ENCODE data around the gene FGD5.

Gene FGD5

DNA sequence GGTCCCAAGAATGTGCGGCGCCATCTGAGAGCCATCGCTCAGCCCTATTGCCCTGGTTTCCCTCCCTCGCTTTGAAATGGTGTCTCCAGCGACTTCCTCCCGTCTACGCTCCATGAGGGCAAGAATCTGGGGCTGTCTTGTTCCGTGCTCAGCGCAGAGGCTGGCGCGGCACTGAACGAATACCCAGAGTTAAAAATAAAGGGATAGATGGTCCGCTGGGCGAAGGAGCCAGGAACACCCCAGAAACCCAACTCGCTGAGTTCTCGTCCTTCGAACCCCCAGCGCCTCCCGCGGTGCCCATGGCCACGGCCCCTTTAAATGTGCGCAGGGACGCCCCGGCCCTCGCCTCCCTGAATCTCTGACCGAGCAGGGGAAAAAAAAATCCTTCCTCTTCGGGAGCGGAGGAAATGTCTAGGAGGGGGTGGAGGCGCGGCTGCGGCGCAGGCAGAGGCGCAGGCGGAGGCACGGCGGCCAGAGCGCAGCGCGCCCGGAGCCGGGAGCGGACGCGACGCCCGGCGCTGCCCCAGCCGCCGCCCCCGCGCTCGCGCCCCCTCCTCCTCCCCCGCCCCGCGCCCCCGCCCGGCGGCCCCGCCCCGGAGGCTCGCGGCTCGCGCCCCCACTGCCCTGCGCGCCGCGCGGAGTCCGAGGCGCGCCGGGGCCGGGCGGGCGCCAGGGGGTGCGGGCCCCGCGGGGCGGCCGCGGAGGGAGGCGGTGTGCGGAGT, 8.5 kb upstream of the FGD5 start:
- H3K27ac ChIP-seq: no peak overlapping the region
- TF ChIP-seq, protein P1, sequence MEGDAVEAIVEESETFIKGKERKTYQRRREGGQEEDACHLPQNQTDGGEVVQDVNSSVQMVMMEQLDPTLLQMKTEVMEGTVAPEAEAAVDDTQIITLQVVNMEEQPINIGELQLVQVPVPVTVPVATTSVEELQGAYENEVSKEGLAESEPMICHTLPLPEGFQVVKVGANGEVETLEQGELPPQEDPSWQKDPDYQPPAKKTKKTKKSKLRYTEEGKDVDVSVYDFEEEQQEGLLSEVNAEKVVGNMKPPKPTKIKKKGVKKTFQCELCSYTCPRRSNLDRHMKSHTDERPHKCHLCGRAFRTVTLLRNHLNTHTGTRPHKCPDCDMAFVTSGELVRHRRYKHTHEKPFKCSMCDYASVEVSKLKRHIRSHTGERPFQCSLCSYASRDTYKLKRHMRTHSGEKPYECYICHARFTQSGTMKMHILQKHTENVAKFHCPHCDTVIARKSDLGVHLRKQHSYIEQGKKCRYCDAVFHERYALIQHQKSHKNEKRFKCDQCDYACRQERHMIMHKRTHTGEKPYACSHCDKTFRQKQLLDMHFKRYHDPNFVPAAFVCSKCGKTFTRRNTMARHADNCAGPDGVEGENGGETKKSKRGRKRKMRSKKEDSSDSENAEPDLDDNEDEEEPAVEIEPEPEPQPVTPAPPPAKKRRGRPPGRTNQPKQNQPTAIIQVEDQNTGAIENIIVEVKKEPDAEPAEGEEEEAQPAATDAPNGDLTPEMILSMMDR (conservative IDR thresholded peaks at IDR 0.05): no peak

DNA sequence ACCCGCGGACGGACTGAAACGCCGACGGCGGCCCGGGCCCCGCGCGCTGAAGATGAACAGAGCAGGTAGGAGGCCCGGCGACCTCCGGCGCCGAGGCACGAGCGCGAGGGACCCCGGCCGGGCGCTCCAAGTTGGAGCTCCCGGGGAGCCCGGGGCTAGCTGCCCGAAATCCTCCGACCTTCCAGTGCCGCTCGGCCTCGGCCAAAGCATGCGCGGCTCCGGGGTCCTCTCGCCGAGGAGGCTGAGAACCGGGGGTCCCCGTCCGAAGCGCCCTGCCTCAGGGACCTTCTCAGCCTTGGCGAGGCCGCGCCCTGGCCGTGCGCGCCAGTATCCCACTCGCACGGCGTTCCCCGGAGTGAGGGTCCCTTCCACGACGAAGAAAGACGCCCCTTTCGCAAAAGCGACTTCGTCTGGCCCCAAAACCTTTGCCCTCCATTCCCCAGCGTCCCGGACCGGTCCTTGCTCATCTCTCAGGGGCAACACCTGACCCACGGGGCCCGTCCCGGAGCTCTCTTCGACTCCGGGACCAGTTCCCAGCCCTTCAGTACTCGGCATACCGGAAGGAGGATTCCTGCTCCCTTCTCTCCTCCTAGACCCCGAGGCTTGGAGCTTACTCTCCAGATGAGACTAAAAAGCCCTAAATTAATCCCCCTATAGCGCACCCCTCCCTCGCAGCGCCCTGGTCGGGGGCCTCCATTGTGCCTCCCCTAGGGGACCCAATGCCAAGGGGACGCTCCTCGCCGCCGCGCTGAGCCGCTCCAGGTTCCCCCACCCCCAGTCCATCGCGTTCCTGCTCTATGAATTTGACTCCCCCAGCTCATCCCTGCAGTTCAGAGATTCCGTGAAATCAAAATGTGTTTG, 7.7 kb upstream of the FGD5 start:
- TF ChIP-seq, protein P1 (conservative IDR thresholded peaks at IDR 0.05): no peak

DNA sequence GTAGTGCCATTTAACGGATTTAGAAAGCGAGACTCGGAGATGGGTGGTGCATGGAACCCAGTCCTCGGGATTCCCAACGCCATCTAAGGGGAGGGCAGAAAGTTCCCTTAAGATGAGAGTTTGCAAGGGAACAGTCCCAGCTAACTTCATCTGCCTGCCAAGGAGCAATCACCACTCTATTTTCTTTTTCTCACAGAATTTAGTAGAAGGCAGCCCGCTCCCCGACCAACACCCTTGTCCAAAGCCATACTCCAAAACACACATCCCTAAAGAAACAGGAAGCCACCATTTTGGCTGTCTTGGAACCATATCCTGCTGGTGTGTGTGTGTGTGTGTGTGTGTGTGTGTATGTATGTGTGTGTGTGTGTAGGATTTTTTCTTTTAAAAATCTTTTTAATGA, 7.1 kb upstream of the FGD5 start:
- no peak overlapping the region for H3K27ac ChIP-seq
- TF ChIP-seq, protein P1 (conservative IDR thresholded peaks at IDR 0.05): no peak

More for the DNA sequence above, 7.7 kb upstream of the FGD5 start:
- H3K27ac ChIP-seq: no peak overlapping the region

DNA sequence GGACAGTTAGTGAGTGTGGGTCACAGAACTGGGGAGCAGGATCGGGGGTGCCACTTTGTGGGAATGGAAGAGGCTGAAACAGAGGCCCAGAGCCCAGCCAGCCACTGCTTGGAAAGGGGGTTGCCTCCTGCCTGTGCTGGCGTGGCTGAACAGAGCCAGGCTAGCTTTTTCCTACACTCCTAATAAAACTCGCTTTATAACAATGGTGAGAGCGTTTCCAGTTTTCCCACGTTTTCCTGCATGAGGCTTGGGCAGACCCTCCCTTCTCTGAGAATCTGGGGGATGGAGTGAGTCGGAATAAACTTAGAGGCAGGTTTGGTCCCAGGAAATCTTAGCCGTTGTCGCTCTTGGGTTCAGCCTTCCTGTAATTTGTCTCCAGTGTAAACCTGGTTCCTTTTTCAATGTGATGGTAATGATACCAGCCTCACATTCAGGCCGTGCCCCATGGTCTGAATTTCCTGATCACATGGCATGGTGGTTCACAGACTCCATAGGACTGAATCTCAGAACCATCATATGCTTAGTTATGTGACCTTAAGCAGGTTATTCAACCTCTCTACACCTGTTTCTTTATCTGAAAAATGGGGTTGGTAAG, 6.5 kb upstream of the FGD5 start:
- TF ChIP-seq, protein P1 (conservative IDR thresholded peaks at IDR 0.05): no peak
- H3K27ac ChIP-seq: no peak overlapping the region

DNA sequence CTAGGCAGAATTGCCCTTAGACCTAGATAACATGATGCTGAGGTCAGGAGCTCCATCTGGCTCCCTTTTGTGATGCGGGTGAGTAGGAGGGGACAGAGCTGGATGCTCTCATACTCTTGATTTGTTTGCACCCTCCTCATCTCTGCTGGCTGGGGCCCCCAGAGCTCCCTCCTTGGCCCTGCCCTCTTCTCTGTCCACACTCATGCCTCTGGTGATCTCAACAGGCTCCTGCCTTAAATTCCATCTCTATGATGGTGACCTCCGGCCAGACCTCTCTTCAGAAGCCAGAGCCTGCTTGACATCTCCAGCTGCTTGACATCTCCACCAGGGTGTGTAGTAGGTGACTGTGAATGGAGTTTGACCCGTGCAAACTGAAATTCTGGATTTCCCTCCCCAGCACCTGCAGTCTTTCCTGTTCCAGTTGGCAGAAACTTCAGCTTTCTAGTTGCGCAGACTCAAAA, 4.3 kb upstream of the FGD5 start:
- H3K27ac ChIP-seq: no peak overlapping the region
- TF ChIP-seq, protein P1 (conservative IDR thresholded peaks at IDR 0.05): no peak

DNA sequence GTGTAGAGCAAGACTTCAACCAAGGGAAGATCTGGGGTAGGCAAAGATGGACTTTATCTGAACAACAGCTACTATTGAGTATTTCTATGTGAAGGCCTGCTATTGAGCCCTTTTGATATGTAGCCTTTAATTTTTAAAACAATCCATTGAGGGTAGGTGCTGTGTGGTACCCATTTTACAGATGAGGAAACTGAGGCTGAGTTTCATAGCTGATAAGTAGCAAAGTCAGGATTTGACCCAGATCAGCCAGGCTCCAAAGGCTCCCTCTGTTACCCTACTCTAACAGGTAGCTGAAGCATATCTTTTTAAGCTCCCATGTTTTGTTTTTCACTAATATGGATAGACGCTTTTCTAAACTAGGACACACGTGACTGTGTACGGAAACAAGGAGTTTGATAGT, 2.4 kb upstream of the FGD5 start:
- TF ChIP-seq, protein P1 (conservative IDR thresholded peaks at IDR 0.05): no peak

DNA sequence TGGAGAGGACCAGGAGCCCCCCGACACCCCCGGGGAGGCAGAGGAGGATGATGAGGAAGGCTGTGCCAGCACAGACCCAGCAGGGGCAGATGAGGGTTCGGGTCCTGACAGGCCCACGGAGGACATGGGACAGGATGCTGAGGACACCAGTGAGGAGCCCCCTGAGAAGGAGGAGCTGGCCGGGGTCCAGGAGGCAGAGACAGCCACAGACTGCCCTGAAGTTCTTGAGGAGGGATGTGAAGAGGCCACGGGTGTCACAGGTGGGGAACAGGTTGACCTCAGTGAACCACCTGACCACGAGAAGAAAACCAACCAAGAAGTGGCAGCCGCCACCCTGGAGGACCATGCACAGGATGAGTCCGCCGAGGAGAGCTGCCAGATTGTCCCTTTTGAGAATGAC, 909 bp downstream of the FGD5 start:
- TF ChIP-seq, protein P1 (conservative IDR thresholded peaks at IDR 0.05): no peak
- H3K27ac ChIP-seq: no peak overlapping the region

More for the DNA sequence above, 2.4 kb upstream of the FGD5 start:
- no peak overlapping the region for H3K27ac ChIP-seq
